ENCODE measurements around the gene EXOC6. TPM values are rescaled to one million over a fixed set of nuclear protein-coding genes. Genes with fewer than 3 reads are reported as not detected.
"Not testable (repeated sequence)": the region's sequence is repeated elsewhere in the genome, so short reads cannot be mapped to it uniquely, and the experiment has no call there.

The EXOC6 gene
- total RNA-seq, 1 experiment from 2014 or later = 10.7 TPM

- DNase-seq (ENCODE audit: low spot score) = no peak
These were observed 229.6 kb downstream of the EXOC6 start for GRCh38 chr10:93077860-93078337.

GRCh38 chr10:93079663-93080349 is 231.5 kb downstream of the EXOC6 start:
- DNase-seq (ENCODE audit: low spot score) = no peak

GRCh38 chr10:93080350-93081046 is 232.2 kb downstream of the EXOC6 start:
- DNase-seq (ENCODE audit: low spot score) = peak; percentile 79

GRCh38 chr10:93081318-93081717 is 233.0 kb downstream of the EXOC6 start:
- no peak for DNase-seq (ENCODE audit: low spot score)

GRCh38 chr10:93081834-93082233 is 233.5 kb downstream of the EXOC6 start:
- DNase-seq (ENCODE audit: low spot score) = no peak

- DNase-seq (ENCODE audit: low spot score) = no peak
These were observed 235.6 kb downstream of the EXOC6 start for GRCh38 chr10:93083743-93084539.

- DNase-seq (ENCODE audit: low spot score) = no peak
These were observed 237.0 kb downstream of the EXOC6 start for GRCh38 chr10:93085272-93085859.

- DNase-seq (ENCODE audit: low spot score) = no peak
These were observed 238.0 kb downstream of the EXOC6 start for GRCh38 chr10:93086289-93086688.

- DNase-seq (ENCODE audit: low spot score) = no peak
These were observed 239.5 kb downstream of the EXOC6 start for GRCh38 chr10:93087846-93088245.

- DNase-seq (ENCODE audit: low spot score) = no peak
These were observed 240.1 kb downstream of the EXOC6 start for GRCh38 chr10:93088466-93088865.

- DNase-seq (ENCODE audit: low spot score) = no peak
These were observed 242.3 kb downstream of the EXOC6 start for GRCh38 chr10:93090619-93091018.

GRCh38 chr10:93091960-93092359 is 243.6 kb downstream of the EXOC6 start:
- no peak for DNase-seq (ENCODE audit: low spot score)

GRCh38 chr10:93095225-93095624 is 246.9 kb downstream of the EXOC6 start:
- no peak for DNase-seq (ENCODE audit: low spot score)

- no peak for DNase-seq (ENCODE audit: low spot score)
These were observed 248.6 kb downstream of the EXOC6 start for GRCh38 chr10:93096901-93097300.

- no peak for DNase-seq (ENCODE audit: low spot score)
These were observed 249.1 kb downstream of the EXOC6 start for GRCh38 chr10:93097386-93097785.

- DNase-seq (ENCODE audit: low spot score) = no peak
These were observed 250.5 kb downstream of the EXOC6 start for GRCh38 chr10:93098816-93099215.

- DNase-seq (ENCODE audit: low spot score) = no peak
These were observed 251.3 kb downstream of the EXOC6 start for GRCh38 chr10:93099670-93100069.

- not testable (repeated sequence) for DNase-seq (ENCODE audit: low spot score)
These were observed 252.8 kb downstream of the EXOC6 start for GRCh38 chr10:93101148-93101547.

GRCh38 chr10:93103953-93104352 is 255.6 kb downstream of the EXOC6 start:
- no peak for DNase-seq (ENCODE audit: low spot score)

GRCh38 chr10:93106631-93107072 is 258.3 kb downstream of the EXOC6 start:
- DNase-seq (ENCODE audit: low spot score) = no peak
